ENCODE data around the gene STAT5A.
"Not testable (repeated sequence)": the region's sequence is repeated elsewhere in the genome, so short reads cannot be mapped to it uniquely, and the experiment has no call there.

STAT5A gene

DNA sequence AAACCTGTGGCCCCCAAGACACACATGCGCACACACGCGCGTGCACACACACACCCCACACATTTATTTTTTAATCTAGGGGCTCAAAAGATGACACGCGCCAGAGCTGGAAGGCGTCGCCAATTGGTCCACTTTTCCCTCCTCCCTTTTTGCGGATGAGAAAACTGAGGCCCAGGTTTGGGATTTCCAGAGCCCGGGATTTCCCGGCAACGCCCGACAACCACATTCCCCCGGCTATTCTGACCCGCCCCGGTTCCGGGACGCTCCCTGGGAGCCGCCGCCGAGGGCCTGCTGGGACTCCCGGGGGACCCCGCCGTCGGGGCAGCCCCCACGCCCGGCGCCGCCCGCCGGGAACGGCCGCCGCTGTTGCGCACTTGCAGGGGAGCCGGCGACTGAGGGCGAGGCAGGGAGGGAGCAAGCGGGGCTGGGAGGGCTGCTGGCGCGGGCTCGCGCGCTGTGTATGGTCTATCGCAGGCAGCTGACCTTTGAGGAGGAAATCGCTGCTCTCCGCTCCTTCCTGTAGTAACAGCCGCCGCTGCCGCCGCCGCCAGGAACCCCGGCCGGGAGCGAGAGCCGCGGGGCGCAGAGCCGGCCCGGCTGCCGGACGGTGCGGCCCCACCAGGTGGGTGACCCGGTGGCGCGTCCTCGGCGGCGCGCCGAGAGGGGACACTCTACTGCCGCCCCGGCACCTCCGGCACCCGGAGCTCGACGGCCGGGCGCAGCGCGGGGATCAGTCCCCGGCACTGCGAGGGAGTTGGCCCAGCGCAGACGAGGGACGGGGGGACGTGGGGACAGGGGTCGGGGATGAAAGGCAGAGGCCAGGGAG, at the start of gene STAT5A:
Gene STAT5A, plus strand, starts transcription at position 522 of the 826 bp plus-strand sequence. CDS start 914 bp downstream, outside the sequence.
- DNase-seq (ENCODE audit: low read depth in 2 of 2): no peak

DNA sequence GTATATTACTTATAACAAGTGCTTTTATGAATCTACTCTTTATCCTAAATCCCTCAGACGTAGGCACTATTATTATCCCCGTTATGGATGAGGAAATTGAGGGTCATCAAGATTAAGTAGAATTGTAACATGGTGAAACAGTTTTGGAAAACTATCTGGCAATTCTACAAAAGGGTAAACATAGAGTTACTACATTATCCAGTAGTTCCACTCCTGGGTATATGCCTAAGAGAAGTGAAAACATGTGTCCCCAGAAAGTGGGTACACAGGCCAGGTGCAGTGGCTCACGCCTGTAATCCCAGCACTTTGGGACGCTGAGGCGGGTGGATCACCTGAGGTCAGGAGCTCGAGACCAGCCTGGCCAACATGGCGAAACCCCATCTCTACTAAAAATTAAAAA, 48.7 kb upstream of the STAT5A start:
- DNase-seq (ENCODE audit: low read depth in 2 of 2): not testable (repeated sequence)

DNA sequence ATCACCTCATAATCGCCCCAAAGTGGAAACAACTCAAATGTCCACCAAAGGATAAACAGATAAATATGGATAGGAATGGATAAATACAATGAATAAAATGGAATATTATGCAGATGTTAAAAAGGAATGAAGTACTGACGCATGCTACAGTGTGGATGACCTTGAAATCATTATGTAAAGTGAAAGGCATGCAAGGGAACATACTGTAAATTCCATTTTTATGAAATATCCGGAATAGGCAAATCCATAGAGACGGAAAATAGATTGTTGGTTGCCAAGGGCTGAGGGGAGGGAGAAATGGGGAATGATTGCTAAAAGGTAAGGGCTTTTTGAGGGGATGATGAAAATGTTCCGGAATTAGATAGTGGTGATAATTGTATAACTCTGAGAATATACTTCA, 48.1 kb upstream of the STAT5A start:
- DNase-seq (ENCODE audit: low read depth in 2 of 2): no peak

DNA sequence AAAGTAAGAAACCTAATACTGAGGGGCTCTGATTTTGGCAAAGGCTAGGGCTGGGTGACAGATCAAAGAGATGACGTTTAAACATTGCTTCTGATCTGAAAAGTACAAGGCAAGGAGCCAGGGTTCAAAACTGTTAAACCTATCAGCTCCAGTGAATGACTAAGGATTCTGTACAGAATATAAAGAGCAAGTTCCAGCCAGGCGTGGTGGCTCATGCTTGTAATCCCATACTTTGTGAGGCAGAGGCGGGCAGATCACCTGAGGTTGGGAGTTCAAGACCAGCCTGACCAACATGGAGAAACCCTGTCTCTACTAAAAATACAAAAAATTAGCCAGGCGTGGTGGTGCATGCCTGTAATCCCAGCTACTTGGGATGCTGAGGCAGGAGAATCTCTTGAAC, 47.4 kb upstream of the STAT5A start:
- not testable (repeated sequence) for DNase-seq (ENCODE audit: low read depth in 2 of 2)

DNA sequence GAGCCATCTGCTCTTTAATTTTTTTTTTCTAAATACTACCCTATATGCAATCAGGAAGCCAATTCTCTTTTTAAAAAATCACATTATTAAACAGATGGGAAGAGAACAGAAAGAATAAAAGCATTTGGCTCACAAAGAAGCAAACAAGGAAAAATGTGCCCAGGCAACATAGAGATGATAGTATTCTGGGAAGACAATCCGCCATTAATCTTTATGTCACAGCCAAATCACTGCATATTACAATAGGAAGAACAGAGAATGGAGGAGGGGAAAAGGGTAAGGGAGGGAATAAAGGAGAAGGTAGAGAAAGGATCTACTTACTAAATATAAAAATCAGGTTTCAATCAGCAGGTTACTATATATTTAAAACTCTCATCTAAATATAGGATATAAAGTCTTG, 46.4 kb upstream of the STAT5A start:
- DNase-seq (ENCODE audit: low read depth in 2 of 2): no peak

DNA sequence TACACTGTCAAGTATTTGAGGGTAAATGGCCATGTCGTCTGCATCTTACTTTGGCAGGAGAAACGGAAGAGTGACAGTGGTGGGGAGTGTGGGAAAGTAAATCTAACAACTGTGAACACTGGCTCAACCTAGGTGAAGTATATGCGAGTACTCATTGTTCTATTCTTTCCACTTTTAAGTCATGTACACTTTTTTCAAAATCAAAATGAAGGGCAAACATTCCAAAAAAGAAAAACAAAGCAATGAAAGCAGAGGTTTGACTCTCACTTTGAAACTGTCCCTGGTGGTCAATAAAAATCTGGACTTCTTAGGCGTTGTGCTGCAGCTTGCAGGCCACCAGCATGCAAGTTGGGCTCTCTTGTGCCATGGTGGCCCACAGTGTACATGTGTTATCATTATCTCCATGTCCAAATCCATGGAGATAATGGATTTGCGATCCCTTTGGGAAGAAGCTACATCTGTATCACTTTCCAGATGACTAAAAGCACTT, 44.8 kb upstream of the STAT5A start:
- DNase-seq (ENCODE audit: low read depth in 2 of 2): no peak

DNA sequence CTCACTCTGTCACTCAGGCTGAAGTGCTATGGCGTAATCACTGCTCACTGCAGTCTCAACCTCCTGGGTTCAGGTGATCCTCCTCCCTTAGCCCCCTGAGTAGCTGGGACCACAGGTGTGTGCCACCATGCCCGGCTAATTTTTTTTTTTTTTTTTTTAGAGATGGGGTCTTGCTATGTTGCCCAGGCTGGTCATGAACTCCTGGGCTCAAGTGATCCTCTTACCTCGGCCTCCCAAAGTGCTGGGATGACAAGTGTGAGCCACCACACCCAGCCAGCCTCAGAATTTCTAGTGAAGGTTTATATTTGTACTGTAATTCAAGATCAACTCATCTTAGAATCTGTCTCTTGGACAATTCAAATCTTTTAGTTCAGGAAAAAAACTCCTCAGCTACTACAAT, 44.2 kb upstream of the STAT5A start:
- DNase-seq (ENCODE audit: low read depth in 2 of 2): not testable (repeated sequence)

DNA sequence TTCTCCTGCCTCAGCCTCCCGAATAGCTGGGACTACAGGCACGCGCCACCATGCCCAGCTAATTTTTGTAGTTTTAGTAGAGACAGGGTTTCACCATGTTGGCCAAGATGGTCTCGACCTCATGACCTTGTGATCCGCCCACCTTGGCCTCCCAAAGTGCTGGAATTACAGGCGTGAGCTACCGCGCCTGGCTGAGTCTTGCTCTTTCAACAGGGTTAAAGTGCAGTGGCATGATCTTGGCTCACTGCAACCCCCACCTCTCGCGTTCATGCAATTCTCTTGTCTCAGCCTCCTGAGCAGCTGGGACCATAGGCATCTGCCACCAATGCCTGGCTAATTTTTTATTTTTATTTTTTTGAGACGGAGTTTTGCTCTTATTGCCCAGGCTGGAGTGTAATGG, 43.1 kb upstream of the STAT5A start:
- not testable (repeated sequence) for DNase-seq (ENCODE audit: low read depth in 2 of 2)

DNA sequence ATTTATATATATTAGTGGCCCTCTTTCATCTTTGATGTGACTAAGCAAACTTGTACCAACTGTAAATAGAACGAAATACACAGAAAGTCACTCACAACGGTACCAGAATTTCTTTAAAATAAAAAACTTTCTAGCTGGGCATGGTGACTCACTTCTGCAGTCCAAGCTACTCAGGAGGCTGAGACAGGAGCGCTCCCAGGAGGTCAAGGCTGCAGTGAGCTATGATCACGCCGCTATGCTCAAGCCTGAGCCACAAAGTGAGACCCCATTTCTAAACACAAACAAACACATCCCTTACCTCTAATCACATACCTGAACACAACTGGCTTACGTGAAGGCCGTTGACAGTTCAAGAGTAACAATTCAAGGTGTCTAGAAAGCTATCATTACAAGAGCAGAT, 41.8 kb upstream of the STAT5A start:
- no peak for DNase-seq (ENCODE audit: low read depth in 2 of 2)

DNA sequence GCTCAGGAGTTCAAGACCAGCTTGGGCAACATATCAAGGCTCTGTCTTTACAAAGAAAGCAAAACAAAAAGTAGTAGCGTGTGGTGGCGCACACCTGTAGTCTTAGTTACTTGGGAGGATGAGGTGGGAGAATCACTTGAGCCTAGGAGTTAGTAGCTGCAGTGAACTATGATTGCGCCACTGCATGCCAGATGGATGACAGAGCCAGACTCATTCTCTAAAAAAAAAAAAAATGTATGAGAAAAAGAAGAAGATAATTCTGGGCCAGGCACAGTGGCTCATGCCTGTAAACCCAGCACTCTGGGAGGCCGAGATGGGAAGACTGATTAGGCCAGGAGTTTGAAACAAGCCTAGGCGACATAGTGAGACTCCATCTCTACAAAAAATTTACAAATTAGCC, 40.6 kb upstream of the STAT5A start:
- DNase-seq (ENCODE audit: low read depth in 2 of 2): no peak

DNA sequence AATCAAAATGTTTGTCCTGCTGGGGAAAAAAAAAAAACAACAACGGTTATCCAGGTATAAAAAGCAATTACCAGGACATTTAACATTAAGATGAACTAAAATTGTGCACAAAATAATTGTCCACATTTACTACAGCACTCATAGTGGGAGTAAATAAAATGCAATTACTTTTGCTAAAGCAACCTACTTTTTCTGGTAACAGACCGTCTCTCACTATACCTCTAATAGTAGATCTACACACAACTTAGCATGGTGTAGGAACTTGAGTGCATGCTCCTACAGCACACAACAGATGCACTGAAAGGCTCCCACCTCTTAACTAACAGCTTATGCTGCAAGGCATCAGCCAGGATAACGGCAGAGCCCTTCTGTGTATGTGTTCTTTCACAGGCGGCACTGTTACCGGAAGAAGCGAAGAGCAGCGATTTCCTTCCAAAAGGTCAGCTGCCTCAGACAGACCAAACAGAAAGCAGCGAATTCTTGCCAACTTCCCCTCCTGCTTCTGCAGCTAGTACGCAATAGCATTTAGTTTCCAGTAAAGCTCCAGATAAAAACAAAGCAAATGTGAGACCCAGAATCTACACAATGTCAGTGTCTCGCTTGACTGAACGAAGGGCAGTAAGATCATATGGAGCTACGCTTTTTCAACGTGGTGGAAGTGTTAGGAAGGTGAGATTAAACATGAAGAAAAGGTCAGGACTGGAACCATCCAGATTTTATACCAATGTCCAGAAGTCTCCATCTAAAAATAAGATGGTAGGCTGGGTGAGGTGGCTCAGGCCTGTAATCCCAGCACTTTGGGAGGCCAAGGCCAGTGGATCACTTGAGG, 39.7 kb upstream of the STAT5A start:
- peak; percentile 35 to 61 for DNase-seq (ENCODE audit: low read depth in 2 of 2)

DNA sequence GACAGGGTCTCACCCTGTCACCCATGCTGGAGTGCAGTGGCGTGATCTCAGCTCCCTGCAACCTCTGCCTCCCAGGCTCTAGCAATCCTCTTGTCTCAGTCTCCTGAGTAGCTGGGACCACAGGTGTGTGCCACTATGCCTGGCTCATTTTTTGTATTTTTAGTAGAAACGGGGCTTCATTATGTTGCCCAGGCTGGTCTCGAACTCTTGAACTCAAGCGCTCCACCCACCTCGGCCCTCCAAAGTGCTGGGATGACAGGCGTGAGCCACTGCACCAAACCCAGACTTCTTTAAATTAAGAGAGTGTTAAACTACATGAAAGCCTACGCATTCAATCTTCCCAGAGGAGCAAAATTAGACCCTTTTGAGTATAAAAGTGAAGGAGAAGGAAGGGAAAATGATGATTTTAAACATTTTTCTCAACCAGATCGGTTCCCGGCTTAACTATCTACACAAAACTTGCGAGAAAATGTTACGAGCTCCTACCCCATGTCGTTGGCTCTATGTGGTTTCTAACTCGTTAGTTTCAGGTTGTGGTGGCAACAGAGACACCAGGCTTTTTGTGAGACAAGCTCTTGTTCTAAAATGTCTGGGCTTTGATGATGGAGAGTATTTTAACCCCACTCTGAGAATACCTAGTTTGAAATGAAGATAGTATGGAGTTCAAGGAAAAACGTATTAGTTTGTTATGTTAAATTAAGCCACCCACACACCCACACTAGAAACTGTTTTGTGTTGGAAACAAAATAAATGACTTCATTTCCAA, 38.4 kb upstream of the STAT5A start:
- no peak for DNase-seq (ENCODE audit: low read depth in 2 of 2)

DNA sequence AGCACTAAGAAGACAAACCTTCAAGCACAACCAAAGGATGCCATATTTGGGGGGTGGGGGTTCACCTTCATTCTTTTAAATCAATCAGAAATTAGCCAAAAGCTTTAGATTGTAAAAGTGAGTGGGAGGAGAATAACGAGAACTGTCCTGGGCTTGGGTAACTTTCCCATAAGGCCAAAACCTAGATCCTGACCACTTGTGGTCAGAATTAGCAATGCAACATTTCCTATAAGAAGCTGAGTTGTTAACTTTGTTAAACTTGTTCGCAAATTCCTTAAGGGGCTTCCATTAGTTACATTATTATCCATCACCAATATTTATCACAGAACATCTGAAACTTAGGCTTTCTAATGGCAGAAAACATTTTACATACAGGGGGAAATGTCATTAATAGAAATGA, 37.2 kb upstream of the STAT5A start:
- DNase-seq (ENCODE audit: low read depth in 2 of 2): no peak

DNA sequence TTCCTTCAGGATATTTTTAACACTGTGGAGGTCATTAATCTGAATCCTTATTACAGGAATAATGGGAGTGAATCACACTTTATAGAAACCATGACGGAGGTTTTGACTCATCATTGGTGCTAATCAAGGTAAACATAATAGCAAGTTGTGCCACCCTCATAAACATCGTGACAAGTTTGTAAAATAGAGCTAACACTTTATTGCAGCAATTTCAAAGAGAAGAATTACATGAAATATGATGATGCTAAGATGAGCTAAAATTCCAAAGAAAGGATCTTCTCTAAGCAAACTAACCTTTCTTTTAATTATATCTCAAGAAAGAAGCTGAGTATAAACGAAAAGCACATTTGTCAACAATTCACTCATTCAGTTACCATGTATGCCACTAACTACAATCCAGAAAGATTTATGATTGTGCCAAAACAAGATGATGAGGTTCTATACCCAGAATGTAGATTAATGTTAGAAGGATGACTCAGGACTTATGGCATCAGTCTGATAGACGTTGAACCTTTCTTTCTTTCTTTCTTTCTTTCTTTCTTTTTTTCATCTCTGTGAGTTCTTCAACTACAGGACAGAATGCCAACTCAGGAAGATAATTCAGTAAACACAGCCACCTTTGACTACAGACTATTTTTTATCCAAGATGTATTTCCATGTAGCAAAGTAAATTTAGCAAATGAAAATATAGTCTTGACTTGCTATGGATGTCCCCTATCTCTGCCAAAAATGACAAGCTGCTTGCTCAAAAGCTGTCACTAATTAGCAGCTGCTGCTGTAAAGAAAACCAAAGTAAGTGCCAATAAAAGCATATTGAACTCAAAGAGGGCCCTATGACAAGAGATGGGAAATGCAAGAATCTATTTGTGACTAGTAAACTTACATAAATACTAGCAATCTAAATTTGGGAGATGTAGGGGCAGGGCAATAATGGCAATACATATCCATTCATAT, 35.4 kb upstream of the STAT5A start:
- DNase-seq (ENCODE audit: low read depth in 2 of 2): no peak

DNA sequence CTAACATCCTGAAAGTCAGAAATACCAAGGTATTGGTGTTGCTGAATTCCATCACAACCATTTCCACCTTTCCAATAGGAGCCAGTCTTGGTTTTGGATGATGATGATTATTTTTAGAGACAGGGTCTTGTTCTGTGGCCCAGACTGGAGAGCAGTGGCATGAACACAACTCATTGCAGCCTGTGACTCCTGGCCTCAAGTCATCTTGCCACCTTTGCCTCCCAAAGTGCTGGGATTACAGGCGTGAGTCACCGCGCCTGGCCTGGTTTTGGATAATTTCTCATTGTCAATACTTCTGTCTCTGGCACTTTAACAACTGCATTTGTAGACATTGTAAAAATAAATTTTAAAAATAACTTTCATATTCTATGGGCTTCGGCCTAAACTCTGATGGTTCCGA, 34.7 kb upstream of the STAT5A start:
- no peak for DNase-seq (ENCODE audit: low read depth in 2 of 2)

DNA sequence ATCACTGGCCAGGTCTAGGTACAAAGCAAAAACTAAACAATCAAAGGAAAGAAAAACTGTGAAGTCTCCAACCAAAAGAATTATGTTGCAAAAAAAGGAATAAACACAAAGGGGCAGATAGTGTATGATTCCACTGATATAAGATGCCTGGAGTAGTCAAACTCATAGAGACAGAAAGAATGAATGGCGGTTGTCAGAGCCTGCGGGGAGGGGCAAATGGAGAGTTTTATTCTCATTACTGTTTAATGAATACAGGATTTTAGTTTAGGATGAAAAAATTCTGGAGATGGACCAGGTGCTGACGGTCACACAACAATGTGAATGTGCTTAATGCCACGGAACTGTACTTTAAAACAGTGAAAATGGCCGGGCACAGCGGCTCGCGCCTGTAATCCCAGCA, 32.9 kb upstream of the STAT5A start:
- DNase-seq (ENCODE audit: low read depth in 2 of 2): no peak

DNA sequence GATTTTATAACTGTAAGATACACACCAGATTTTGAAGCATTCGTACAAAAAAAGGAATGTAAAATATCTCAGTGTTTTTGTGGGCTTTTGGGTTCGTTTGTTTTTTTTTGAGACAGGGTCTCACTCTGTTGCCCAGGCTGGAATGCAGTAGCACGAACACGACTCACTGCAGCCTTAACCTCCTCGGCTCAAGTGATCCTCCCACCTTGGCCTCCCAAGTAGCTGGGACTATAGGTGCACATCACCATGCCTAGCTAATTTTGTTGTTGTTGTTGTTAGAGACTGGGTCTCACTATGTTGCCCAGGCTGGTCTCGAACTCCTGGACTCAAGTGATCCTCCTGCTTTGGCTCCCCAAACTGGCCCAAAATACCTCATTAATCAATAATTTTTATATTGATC, 28.0 kb upstream of the STAT5A start:
- no peak for DNase-seq (ENCODE audit: low read depth in 2 of 2)

DNA sequence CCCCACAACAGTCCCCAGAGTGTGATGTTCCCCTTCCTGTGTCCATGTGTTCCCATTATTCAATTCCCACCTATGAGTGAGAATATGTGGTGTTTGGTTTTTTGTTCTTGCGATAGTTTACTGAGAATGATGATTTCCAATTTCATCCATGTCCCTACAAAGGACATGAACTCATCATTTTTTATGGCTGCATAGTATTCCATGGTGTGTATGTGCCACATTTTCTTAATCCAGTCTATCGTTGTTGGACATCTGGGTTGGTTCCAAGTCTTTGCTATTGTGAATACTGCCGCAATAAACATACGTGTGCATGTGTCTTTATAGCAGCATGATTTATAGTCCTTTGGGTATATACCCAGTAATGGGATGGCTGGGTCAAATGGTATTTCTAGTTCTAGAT, 23.9 kb upstream of the STAT5A start:
- DNase-seq (ENCODE audit: low read depth in 2 of 2): not testable (repeated sequence)

DNA sequence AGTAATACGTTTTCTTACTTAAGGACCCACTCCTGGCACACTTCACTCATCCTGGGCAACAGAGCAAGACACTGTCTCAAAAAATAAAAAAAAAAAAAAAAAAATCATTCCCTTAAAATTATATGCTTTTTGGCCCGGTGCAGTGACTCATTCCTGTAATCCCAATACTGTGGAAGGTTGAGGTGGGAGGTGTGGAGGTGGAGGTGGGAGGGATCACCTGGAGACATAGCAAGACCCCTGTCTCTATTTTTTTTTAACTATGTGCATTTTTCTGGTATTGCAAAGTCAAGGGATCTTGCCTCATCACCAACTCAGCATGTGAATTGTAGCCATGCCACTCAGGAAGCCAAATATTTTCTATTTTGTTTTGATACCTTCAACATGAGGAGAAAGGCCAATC, 21.8 kb upstream of the STAT5A start:
- no peak for DNase-seq (ENCODE audit: low read depth in 2 of 2)

DNA sequence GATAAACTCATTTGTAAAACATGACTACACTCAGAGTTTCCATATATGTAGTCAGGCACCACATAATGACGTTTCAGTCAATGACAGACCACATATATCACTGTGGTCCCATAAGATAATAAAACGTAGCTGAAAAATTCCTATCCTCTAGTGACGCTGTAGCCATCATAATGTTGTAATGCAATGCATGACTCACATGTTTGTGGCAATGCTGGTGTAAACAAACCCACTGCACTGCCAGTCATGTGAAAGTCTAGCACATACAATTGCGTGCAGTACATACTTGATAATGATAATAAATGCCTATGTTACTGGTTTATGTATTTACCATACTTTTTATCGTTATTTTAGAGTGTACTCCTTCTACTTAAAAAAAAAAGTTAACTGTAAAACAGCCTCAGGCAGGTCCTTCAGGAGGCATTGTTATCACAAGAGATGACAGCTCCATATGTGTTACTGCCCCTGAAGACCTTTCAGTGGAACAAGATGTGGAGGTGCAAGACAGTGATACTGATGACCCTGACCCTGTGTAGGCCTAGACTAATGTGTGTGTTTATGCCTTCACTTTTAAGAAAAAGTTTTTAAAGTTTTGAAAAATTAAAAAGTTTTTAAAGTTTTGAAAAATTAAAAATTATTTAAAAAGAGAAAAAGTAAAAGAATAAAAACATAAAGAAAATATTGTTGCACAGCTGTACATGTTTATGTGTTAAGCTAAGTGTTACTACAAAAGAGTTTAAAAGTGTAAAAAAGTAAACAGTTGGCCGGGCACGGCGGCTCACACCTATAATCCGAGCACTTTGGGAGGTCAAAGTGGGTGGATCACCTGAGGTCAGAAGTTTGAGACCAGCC, 21.2 kb upstream of the STAT5A start:
- DNase-seq (ENCODE audit: low read depth in 2 of 2): no peak
